Pancreas (tissue), 10 donors: Measurements from ENCODE around the gene ZEB2. TPM values are rescaled to one million over a fixed set of nuclear protein-coding genes. Genes with fewer than 3 reads are reported as not detected.

Source experiments
- ATAC-seq, 4 donors: fragments of 200-7000 bp; cut with Tn5 transposase; one replicate each; pipeline versions ENCODE4 v1.8.0 to v1.9.1; 2020; ENCODE audit warnings: mild to moderate bottlenecking in 4 of 4, moderate library complexity in 4 of 4
- DNase-seq, 6 donors: peaks; one replicate each; pipeline ENCODE4 v3.0.0-alpha.2; 2020
- FAIRE-seq: peaks from 2 replicates; lab custom pipeline; 2012; peaks lifted over from hg19 to GRCh38; lab: Jason Lieb, UNC
- H3K27ac ChIP-seq, 4 donors: fragments of 200-600 bp; sonication (generic); 1 replicate in 3 of 4; 2 replicates in 1 of 4; pipeline versions ENCODE4 v1.5.0 to v1.8.0; 2020
- H3K27me3 ChIP-seq, 4 donors: fragments of 200-600 bp; one replicate each; pipeline ENCODE4 v1.8.0; 2021
- H3K36me3 ChIP-seq, 3 donors: fragments of 200-600 bp; sonication (generic) in 1 of 3; one replicate each; pipeline versions ENCODE4 v1.5.0 to v1.8.0; 2020 to 2021
- H3K4me1 ChIP-seq, 3 donors: fragments of 200-600 bp; one replicate each; pipeline ENCODE4 v1.8.0; 2021
- H3K4me3 ChIP-seq, 4 donors: fragments of 200-600 bp; sonication (generic) in 2 of 4; one replicate each; pipeline versions ENCODE4 v1.5.0 to v1.8.0; 2020 to 2021
- H3K9me3 ChIP-seq, 4 donors: fragments of 200-600 bp; one replicate each; pipeline ENCODE4 v1.8.0; 2021
- CTCF ChIP-seq, 4 donors: fragments of 200-600 bp; sonication (generic) in 3 of 4; IDR thresholded peaks; one replicate each; pipeline versions ENCODE4 v1.5.0 to v1.8.0; 2021; ENCODE audit warnings: antibody characterized with exemption in 4 of 4
- WGBS, 2 donors: extraction: QIAGEN DNeasy Blood & Tissue Kit; methylation state at CpG; one replicate each; pipeline ENCODE4 v1.1.7; 2013; 5-methylcytosine and 5-hydroxymethylcytosine counted together
- intact Hi-C, 3 donors: fragments of 100-400 bp; cut with DNase I; formaldehyde crosslinking; loops; one replicate each; pipeline versions ENCODE4 v1.11.1 to v1.14.2; 2022
- polyA plus RNA-seq, 2 donors: library from polyadenylated mRNA; stranded (reverse); fragments of 200-250 nt; gene quantifications; one replicate each; pipeline ENCODE4 v1.2.3, GENCODE V29; 2013
- total RNA-seq, 6 donors: library from RNA; stranded (reverse); fragmentation: NEBNext Ultra II Directional in 4 of 6; extraction: Animal tissue kit (Norgen Biotek cat#: 25700) in 4 of 6; gene quantifications; one replicate each; pipeline versions ENCODE4 v1.2.1 to v1.2.4, GENCODE V29; 2021 to 2023
- donor health status: healthy with polysubstance abuse.
- donor health status: DM: no; HTN: no; CAD: no; lungs with moderate emphysema.
- donor health status: DM: no; HTN: no; CAD: no.
- donor health status: control.
- donor health status: control.
- donor health status: Bipolar disorder and iron deficiency.
- donor health status: DM: yes; HTN: yes; CAD: no.
- donor health status: DM: no; HTN: no; CAD: no.
- donor health status: DM: no; HTN: no; CAD: no.
- donor health status: DM: yes; HTN: yes; CAD: no.

ZEB2 gene
- total and polyA plus RNA-seq, 8 donors: 3.8 to 38.6 (median 5.7) TPM

- no peak overlapping the region for H3K4me3 ChIP-seq
- H3K4me1 ChIP-seq: no peaks in the 10 kb centered on the region
- no peak for TF ChIP-seq CTCF (IDR thresholded peaks at IDR 0.05)
- WGBS, 2 donors: 49 to 60% methylated on average over 6 of the region's 6 CpGs
- H3K27ac ChIP-seq: no peak overlapping the region
- H3K9me3 ChIP-seq: no peaks in the 10 kb centered on the region
- no peaks in the 10 kb centered on the region for H3K27me3 ChIP-seq
- intact Hi-C loops: no loop called here
- ATAC-seq (no peak), DNase-seq (no peak), FAIRE-seq (no peak)
- no peaks in the 10 kb centered on the region for H3K36me3 ChIP-seq
Observed at GRCh38 chr2:144374163-144374661, 145.7 kb downstream of the ZEB2 start.

GRCh38 chr2:144372410-144373080 is 147.4 kb downstream of the ZEB2 start:
- Histone ChIP-seq H3K9me3 (no peaks in the 10 kb centered on the region), H3K27ac (no peak overlapping the region), H3K36me3 (no peaks in the 10 kb centered on the region), H3K4me3 (no peak overlapping the region), H3K27me3 (no peaks in the 10 kb centered on the region), H3K4me1 (no peaks in the 10 kb centered on the region)
- DNase-seq (no peak), FAIRE-seq (no peak), ATAC-seq (no peak)
- intact Hi-C loops: no loop called here
- TF ChIP-seq CTCF (IDR thresholded peaks at IDR 0.05): no peak
- WGBS, 2 donors: 64 to 74% methylated on average over 10 of the region's 10 CpGs

GRCh38 chr2:144370937-144371584 is 148.9 kb downstream of the ZEB2 start:
- intact Hi-C loops: no loop called here
- DNase-seq (no peak), ATAC-seq (no peak), FAIRE-seq (no peak)
- WGBS, 2 donors: 37 to 47% methylated on average over 4 of the region's 4 CpGs
- H3K9me3 ChIP-seq: no peaks in the 10 kb centered on the region
- TF ChIP-seq CTCF (IDR thresholded peaks at IDR 0.05): no peak
- no peaks in the 10 kb centered on the region for H3K27me3 ChIP-seq
- H3K27ac ChIP-seq: no peak overlapping the region
- H3K4me1 ChIP-seq: no peaks in the 10 kb centered on the region
- H3K4me3 ChIP-seq: no peak overlapping the region
- H3K36me3 ChIP-seq: no peaks in the 10 kb centered on the region

GRCh38 chr2:144369416-144369815 is 150.5 kb downstream of the ZEB2 start:
- Histone ChIP-seq H3K27me3 (no peaks in the 10 kb centered on the region), H3K4me1 (no peaks in the 10 kb centered on the region), H3K4me3 (no peak overlapping the region), H3K27ac (no peak overlapping the region), H3K9me3 (no peaks in the 10 kb centered on the region), H3K36me3 (no peaks in the 10 kb centered on the region)
- ATAC-seq (no peak), FAIRE-seq (no peak), DNase-seq (no peak)
- intact Hi-C loops: no loop called here
- TF ChIP-seq CTCF (IDR thresholded peaks at IDR 0.05): no peak
